Measurements from ENCODE around the gene SUPV3L1.
"Not testable (repeated sequence)": the region's sequence is repeated elsewhere in the genome, so short reads cannot be mapped to it uniquely, and the experiment has no call there.

SUPV3L1 gene

GRCh38 chr10:69232736-69233480 lies 52.9 kb downstream of the SUPV3L1 start:
- DNase-seq, result no peak

- no peak for DNase-seq
Observed at GRCh38 chr10:69234447-69234846, 54.4 kb downstream of the SUPV3L1 start.

- peak; percentile 89 for DNase-seq
Observed at GRCh38 chr10:69237528-69238159, 57.6 kb downstream of the SUPV3L1 start.

DNA sequence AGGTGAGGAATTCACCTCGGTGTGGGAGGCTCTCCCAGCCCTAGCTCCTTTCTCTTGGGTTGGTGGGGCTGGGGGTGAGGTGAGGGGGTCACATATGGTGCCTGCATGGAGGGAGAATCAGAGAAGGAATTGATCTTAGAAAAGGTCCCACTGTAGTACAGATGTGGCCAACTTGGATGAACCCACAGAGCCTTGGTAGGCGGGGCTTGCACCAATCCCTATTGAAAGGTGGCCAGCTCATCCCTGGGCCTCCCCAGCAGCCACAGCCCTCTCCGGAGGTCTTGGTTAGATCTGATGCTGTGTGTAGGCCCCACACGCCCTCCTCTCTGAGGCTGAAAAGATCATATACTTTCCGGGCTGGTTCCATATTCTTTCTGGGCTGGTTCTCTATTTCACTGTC lies 59.1 kb downstream of the SUPV3L1 start:
- DNase-seq, result no peak

GRCh38 chr10:69239816-69240434 lies 59.9 kb downstream of the SUPV3L1 start:
- no peak for DNase-seq

DNA sequence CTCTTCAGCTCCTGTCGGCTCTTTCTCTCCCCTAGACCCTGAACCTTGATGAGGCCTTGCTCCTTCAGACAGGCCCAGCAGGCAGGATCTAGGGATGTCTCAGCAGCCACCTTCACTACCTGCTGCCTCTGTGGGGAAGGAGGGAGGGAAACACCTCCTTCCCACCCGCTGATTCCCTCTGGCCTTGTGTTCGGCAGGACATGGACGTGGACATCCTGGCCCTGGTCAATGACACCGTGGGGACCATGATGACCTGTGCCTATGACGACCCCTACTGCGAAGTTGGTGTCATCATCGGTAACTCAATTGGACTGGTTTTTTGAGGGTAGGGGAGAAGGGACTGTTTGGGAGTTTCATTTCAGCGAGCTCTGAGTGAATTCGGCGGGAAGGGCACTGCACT lies 60.4 kb downstream of the SUPV3L1 start:
- no peak for DNase-seq

GRCh38 chr10:69241575-69241974 lies 61.5 kb downstream of the SUPV3L1 start:
- DNase-seq, result no peak

DNA sequence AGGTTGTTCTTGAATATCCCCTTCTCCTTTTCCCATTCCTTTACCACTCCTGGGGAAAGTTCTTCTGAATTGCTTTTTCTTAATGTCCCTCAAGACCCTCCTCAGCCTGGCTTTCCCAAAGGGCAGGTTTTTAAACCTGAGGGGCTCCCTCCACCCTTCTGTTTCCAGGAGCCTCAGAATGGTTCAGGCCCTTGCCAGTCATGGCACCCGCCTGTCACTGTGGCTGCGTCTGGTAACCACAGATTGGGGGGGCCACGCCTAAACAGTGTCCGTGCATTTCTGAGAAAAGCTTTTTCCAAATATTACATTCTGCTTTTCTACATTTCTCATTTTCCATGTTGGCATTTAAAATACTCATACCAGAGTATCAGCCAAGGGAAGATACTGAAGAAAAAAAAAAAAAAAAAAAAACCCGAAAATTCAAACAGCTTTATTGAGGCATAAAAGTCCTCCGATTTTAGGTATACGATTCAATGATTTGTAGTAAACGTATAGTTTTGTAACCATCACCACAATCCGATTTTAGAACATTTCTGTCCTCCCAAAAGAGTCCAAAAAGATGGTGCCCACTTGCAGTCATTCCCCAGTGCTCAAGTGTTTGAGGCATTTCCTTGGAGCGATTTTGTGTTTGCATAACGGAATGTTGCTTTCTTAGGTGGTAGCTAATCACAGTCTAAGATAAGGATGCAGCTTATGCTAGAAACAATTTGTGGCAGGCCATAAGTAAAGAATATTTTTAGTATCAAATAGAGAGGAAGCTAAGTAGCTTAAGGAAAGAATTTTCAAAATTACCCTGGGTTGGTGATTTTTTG lies 62.2 kb downstream of the SUPV3L1 start:
- no peak for DNase-seq

GRCh38 chr10:69242852-69243212 lies 62.8 kb downstream of the SUPV3L1 start:
- no peak for DNase-seq

GRCh38 chr10:69243817-69244216 lies 63.8 kb downstream of the SUPV3L1 start:
- no peak for DNase-seq

DNA sequence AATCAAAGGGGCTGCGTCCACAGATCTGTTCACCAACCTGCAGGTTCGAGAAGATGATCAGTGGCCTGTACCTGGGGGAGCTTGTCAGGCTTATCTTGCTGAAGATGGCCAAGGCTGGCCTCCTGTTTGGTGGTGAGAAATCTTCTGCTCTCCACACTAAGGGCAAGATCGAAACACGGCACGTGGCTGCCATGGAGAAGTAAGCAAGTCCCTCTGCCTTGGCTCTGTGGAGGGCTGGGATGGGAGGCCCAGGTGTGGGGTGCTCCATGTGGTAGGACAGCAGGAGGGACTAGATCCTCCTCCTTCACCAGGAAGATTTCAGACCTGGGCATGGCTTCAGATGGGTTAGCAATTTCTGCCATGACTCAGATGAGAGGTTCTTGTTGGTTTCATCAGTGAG lies 66.0 kb downstream of the SUPV3L1 start:
- no peak for DNase-seq

DNA sequence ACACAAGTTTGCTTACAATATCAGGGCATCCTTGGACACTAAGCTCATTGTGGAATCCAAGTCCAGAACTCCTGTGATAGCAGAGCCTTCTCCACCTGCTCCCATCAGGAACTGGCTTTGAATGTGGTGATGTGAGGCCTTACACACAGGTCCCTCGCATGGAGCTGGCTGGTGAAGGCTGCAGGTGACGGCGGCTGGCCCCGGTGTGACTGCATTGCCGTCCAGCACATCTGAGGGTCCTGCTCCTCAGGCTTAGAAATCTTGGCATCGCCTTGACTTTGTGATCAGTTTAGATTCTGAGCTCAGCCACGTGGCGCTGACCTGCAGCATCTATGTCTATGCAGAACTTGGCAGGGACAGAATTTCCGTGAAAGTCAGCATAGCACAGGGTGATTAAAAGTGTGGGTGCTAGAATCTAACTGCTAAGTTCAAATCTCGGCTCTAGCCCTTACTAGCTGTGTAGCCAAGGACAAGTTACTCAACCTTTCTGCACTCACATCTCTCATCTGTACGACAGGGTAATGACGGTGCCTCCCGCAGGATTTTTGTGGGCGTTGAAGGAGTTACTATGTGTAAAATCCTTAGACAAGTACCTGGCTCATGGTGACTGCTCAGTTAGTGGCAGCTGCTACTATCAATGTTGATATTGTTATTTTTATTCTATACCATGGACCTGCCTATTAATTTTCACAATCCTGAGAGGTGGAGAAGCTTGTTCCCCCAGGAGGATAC lies 66.7 kb downstream of the SUPV3L1 start:
- no peak for DNase-seq

- no peak for DNase-seq
Observed at GRCh38 chr10:69247313-69247710, 67.3 kb downstream of the SUPV3L1 start.

DNA sequence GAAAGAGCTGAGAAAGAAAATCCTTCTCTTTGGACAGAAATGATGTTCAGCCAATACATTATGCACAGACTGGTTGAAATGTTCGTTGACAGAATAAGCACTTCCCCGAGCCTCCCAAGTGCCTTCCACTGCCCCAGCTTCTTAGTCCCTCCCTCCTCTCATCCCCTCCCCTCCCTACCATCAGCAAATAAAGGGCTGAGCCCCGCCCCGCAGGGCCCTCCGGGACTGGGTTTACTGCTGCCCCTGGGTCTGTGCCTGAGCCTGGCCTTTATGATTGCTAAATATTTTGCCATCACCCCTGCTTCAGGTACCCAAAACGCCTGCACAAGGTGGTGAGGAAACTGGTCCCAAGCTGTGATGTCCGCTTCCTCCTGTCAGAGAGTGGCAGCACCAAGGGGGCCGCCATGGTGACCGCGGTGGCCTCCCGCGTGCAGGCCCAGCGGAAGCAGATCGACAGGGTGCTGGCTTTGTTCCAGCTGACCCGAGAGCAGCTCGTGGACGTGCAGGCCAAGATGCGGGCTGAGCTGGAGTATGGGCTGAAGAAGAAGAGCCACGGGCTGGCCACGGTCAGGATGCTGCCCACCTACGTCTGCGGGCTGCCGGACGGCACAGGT lies 68.2 kb downstream of the SUPV3L1 start:
- DNase-seq, result no peak

- DNase-seq, result no peak
Observed at GRCh38 chr10:69250041-69250440, 70.0 kb downstream of the SUPV3L1 start.

GRCh38 chr10:69251417-69251816 lies 71.4 kb downstream of the SUPV3L1 start:
- DNase-seq, result not testable (repeated sequence)

DNA sequence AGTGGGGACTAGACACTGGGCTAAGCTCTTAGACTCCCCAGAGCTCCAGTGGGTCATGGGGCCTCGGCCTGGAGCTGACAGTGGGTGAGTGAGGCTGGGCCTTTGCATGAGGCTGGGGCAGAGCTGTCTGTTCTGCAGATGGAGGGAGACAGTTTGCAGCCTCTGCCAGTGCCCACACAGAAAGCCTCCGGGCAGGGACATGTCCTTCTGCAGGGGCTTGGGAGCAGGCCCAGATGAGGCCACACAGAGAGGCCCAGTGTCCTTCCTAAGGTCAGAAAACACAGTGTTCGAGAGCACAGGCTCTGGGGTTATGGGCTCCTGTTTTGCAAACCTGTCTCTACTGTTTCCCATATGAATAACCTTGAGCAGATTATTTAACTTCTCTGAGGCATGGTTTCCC lies 73.1 kb downstream of the SUPV3L1 start:
- DNase-seq, result no peak

GRCh38 chr10:69254877-69255276 lies 74.8 kb downstream of the SUPV3L1 start:
- no peak for DNase-seq

All from NCI-H1694 (cell line).